HCEC 1CT (cell line): ENCODE results near the gene SMG6.

Source experiments
- DNase-seq: peaks from one replicate; pipeline ENCODE4 v3.0.0-alpha.2; 2017

Gene SMG6

GRCh38 chr17:2070241-2071023 is 233.2 kb downstream of the SMG6 start:
- peak; percentile 0 for DNase-seq

DNA sequence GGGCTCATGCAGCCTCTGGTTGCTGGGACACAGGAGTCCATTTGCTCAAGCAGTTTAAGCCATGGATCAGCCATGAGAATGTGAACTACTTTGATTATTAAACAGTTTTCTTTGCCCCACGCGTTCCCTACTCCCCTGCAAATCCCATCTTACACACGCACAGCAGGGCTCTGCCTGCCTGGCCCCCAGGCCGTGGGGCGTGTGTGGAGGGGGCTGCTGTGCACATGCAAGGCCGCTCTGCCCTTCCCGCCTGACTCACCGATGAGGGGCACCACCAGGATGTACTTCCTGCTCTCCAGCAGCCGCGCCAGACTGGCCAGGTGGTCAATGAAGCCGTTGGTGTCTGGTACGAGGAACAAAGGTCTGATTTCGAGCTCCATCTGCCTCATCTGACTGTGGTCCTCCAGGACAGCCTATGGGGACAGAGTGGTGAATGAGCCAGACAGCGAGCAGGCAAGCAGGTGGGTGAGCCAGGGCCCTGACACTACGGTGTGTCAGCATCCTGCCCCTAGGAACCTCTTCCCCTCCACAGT is 235.0 kb downstream of the SMG6 start:
- DNase-seq: peak; percentile 78

DNA sequence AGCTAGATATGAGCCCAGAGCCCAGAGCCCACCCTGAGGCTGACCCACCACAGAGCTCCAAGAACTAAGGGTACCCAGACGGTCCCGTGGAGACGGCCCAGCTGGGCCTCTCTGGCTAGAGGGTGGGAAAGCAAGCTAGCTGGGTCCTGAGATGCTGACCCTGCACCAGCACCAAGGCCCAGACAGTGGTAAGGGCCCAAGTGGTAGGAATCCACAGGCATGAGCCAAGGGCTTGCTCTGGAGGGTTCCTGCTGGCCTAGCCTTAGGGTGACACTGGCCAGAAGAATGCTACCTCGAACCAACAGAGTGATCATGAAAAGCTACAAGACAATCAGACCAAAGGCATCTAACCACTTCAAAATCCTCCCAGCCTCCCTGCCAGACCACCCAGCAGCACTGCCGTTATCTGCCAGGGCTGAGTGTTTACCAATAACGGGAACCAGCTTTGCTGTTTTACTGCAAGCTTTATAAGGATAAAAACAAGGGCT is 235.5 kb downstream of the SMG6 start:
- DNase-seq: peak; percentile 87

DNA sequence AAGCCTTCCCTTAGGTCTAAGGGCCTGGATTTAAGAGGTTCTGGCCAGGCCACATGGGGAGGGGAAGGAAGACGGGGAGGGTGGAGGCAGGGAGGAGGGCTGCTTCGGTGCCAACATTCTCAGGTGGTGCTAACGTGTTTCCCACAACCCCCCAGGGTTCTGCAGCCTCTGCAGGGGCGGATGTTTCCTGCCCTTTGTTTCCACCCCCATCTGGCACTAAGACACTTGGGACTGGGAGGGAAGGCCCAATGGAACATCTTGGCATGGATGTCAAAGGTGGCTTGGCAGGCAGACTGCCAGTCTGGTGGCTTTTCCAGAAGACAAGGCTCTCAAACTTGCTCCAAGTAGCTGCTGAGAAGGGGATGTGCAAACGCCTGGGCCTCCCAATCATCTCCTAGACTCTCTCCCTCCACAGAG is 236.0 kb downstream of the SMG6 start:
- DNase-seq: peak; percentile 32

DNA sequence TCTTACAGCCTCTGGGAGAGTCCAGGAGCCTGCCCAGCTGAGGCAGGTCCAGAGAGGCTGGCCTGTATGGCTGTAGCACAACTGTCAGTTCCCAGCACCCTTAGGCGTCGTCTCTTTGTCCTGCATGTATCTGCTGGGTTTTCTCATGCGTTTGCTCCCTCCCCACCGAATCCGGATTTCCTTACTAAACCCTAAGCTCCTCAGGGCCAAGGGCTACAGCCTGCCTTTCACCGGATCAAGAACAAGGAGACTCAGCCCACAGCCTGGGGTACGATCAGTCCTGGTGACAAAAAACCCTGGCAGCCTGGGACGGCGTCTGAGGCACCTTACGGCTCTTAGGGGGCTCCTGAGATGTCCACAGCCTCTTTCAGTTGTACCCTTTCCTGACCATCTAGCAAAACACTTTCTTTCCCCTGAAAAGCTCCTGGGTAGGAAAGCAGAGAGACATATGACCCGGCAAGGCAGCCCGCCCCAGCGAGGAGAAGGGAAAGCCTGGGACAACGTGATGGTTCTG is 236.5 kb downstream of the SMG6 start:
- DNase-seq: peak; percentile 1

GRCh38 chr17:2065949-2066400 is 237.6 kb downstream of the SMG6 start:
- peak; percentile 0 for DNase-seq

- peak; percentile 55 for DNase-seq
Observed at GRCh38 chr17:2064980-2065785, 238.4 kb downstream of the SMG6 start.

- peak; percentile 17 for DNase-seq
Observed at GRCh38 chr17:2064520-2064971, 239.0 kb downstream of the SMG6 start.

- peak; percentile 0 for DNase-seq
Observed at GRCh38 chr17:2064147-2064489, 239.5 kb downstream of the SMG6 start.

DNA sequence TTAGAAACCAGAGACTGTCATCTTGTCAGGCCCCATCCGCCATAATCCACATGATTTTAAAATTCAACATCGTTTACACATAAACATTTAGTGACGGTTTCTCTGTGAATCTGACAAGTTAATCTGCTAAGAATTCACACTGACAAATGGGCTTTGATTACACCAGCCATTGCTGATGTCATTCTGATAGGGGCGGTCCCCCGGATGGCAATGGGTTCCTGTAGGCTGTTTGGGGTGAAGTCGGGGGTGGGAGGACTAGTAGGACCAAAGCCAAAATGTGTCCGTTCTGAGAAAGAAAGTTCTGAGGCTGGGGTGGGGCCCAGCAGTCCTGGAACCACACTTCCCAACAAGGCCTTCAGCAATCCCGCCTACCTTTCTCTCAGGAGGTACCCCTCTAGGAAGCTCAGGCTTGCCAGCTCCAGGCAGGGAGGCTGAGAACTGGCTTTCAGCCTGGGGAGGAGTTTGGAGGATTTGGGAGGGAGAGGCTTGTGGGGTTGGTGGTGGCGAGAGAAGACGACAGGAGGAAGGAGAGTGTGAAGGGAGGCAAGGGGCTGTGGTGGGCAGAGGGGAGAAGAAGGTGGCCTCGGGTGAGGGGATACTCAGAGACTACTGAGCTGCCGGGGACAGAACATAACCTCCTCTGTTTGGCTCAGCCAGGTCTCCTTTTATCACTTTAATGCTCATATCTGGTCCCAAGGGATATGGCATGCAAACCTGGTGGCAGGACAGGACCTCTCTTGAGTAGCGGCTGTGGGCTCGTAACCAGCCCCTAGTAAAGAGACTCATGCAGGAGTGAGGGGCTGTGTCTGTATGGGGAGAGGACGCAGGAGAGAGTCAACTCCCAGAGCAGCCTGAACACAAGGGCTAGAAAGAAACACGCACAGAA is 240.1 kb downstream of the SMG6 start:
- DNase-seq: peak; percentile 65

GRCh38 chr17:2062571-2063183 is 240.9 kb downstream of the SMG6 start:
- DNase-seq: peak; percentile 8

DNA sequence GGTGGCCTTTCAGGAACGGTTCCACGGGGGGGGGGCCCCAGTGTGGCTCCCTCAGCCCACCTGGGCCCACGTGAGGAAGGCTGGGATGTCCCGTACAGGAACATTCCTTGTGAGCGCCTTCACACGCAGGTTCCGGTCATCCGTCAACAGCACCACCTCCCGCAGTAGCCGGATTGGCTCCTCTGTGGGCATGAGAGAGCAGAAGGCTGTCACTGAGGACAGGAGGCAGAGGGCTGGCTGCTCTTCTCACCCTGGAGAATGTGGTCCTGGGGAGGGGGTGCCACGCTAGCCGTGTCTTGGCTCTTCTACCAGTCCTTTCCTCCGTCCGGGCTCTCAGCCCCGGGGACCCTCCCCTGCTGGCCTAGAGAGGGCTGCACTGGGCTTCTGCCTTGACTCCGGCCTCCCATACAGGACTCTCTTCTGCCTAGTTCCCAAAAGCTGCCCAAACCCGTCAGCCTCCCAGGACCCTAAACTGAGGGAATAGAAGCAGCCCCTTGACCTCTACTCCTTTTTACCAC is 242.1 kb downstream of the SMG6 start:
- DNase-seq: no peak

DNA sequence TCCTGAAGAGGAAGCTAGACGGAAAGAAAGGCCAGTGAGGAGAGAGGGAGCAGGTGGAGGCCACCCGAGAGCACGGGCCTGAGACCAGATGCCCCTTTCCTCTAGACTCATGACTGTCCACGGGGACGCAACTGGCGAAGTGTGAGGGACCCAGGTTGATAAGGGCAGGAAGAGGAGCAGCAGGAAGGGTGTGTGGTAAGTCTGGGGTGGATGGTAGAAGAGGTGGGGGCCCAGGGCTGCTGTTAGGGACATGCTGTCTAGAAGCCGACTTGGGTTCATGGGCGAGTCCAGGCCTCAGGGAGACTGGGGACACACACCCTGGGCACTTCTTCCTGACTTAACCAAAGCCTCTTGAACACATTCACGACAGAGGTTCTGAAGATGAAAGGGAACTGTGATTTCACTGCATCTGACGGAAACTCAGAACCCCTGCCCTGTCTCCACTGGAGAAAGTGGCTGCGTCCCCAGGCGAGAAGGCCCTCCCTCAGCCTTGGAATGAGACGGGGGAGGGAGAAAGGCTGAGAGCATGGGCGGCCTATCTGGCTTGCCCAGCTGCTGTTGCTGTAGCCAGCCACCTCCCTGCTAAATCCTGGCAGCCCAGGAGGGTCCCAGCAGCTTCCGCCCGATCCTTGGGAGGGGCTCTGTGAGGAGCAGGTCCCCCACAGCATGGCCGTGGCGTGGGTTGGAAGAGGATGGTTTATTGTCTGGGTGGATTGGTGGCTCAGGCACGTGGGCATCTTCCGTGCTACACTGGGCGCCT is 242.7 kb downstream of the SMG6 start:
- no peak for DNase-seq

DNA sequence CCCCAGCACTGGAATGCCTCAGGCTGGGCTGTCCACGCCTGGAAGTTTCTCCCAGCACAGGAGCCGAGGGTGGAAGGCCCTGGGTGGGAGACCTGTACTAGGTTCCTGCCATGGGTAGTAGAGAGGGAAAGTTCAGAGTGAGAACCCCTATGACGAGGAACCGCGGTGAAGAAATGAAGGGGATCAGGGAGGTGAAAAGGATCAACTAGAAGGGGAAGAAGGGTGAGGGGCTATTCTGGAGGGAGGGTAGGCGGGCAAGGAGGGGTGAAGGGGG is 243.3 kb downstream of the SMG6 start:
- no peak for DNase-seq

DNA sequence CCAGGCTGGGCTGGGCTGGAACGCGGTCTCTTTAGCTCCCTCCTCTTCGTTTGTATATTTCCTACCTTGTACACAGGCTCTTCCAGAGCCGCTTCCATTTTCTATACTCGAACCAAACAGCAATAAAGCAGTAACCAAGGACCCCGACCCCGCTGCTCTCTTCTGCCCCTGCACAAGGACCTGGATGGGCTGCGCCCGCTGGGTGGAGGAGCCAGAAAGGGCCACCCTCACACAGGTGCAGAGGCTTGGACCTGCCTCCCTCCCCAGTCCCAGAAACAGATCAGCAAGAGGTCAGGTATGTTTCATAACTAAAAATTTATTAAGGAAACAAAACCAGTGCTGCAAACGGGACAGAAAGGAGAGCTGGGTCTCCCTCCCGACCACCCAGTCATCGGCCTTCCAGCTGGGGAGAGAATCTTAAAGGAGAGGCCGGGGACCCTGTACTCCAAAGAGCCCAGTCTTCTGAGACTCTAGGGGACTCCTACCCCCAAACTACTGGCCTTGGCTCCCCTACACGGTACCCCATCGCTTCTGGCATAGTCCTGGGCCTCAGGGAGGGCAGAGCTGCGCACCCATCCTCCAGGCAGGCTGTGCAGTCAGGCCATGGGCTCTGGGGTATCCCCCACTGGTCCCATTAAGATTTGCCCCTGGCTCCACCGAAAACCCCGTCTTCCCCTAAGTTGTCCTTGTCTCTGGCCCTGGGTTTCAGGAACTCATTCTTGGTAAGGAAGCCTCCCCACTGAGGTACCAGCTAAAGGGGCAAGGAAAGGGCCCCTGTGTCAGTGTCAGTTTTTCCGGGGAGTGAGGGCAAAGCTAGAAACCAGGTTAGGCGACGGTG is 243.8 kb downstream of the SMG6 start:
- no peak for DNase-seq

DNA sequence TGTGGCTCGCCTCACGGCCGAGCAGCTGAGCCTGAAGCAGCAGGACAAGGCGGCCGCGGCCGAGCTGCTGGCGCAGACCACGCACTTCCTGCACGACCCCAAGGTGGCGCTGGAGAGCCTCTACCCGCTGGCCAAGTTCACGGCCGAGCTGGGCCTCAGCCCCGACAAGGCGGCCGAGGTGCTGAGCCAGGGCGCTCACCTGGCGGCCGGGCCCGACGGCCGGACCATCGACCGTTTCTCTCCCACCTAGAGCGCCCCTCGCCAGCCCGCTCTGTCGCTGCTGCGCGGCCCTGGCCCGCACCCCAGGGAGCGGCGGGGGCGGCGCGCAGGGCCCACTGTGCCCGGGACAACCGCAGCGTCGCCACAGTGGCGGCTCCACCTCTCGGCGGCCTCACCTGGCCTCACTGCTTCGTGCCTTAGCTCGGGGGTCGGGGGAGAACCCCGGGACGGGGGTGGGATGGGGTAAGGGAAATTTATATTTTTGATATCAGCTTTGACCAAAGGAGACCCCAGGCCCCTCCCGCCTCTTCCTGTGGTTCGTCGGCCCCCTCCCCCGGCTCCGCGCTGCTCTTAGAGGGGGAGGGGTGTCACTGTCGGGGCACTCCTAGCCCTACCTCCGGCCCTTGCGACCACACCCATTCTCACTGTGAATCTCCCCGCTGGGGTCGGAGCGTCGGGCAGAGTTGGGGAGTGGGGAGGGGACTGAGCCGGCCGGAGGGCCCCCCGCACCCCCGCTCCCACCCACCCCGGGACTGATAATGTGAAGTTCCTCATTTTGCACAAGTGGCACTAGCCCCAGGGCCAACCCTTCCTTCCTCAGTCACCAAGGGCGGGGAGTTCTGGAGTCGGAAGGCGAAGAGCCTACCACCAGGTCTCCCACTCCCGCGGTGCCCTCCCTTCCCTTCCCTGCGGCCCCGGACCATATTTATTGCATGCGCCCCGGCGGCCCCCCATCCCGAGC is 244.7 kb downstream of the SMG6 start:
- DNase-seq: peak; percentile 47

DNA sequence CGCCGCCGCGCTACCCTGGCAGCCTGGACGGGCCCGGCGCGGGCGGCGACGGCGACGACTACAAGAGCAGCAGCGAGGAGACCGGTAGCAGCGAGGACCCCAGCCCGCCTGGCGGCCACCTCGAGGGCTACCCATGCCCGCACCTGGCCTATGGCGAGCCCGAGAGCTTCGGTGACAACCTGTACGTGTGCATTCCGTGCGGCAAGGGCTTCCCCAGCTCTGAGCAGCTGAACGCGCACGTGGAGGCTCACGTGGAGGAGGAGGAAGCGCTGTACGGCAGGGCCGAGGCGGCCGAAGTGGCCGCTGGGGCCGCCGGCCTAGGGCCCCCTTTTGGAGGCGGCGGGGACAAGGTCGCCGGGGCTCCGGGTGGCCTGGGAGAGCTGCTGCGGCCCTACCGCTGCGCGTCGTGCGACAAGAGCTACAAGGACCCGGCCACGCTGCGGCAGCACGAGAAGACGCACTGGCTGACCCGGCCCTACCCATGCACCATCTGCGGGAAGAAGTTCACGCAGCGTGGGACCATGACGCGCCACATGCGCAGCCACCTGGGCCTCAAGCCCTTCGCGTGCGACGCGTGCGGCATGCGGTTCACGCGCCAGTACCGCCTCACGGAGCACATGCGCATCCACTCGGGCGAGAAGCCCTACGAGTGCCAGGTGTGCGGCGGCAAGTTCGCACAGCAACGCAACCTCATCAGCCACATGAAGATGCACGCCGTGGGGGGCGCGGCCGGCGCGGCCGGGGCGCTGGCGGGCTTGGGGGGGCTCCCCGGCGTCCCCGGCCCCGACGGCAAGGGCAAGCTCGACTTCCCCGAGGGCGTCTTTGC is 245.6 kb downstream of the SMG6 start:
- DNase-seq: no peak

GRCh38 chr17:2057175-2057759 is 246.3 kb downstream of the SMG6 start:
- no peak for DNase-seq
